GM18907 (cell line): ENCODE results near the gene DBI.
"Not testable (repeated sequence)": the region's sequence is repeated elsewhere in the genome, so short reads cannot be mapped to it uniquely, and the experiment has no call there.

Experiments
- ATAC-seq: cut with Tn5 transposase; IDR thresholded peaks from one replicate; pipeline ENCODE4 v1.9.1; 2021; ENCODE audit warnings: mild to moderate bottlenecking, moderate library complexity; ENCODE audit not compliant: unreplicated experiment

Gene DBI

GRCh38 chr2:119364798-119365197, 2.0 kb upstream of the DBI start:
- no peak for ATAC-seq

- no peak for ATAC-seq
Measured at GRCh38 chr2:119365436-119365835, 1.3 kb upstream of the DBI start.

DNA sequence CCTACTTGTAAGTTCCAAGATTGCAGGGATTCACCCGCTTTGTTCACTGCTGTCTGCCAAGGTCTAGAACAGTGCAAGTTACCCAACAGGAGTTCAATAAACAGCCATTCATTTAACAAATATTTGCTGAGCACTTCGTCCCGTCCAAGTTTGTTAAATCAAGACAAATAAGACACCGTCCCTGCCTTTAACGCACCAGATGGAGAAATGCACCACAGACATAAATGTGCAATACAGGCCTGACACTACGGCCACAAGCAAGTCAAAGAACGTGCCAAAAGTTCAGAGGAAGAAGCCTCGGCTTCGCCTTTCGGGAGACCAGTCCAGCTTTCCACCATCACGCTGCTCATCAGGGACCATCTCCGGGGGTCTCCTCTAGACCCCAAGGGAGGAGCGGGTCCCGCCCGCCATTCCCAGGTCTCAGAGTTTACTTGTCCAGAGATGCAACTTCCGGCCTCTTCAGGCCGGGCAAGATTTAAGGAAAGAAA, 572 bp upstream of the DBI start:
- ATAC-seq = peak; percentile 12

DNA sequence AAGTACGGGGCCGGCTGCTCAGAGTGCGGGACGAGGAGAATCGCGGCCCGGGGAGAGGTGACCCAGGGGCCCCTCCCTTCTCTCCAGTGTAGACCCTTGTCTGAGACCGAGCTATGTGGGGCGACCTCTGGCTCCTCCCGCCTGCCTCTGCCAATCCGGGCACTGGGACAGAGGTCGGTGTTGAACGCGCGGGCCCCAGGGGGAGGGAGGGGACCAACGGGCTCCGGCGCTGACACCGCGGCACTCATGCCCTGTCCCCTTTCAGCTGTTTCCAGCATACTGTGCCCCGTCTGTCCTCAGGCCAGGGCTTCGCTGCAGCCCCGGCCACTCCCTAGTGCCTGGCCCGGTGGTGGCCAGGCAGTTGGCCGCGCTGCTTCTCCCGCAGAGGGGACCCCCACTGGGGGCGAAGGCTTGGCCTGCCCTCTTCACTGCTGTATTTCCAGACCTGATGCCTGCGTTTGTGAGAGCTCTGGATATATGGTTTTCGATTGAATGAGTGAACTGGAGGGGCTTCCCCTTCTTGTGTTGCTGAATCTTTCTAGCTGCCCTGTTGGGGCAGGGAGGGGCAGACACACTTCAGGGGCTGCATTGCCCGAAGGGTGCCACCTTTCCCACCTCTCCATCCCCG, 809 bp downstream of the DBI start:
- peak; percentile 43 for ATAC-seq

GRCh38 chr2:119369845-119370244, 3.1 kb downstream of the DBI start:
- no peak for ATAC-seq

GRCh38 chr2:119371111-119371510, 4.3 kb downstream of the DBI start:
- no peak for ATAC-seq

DNA sequence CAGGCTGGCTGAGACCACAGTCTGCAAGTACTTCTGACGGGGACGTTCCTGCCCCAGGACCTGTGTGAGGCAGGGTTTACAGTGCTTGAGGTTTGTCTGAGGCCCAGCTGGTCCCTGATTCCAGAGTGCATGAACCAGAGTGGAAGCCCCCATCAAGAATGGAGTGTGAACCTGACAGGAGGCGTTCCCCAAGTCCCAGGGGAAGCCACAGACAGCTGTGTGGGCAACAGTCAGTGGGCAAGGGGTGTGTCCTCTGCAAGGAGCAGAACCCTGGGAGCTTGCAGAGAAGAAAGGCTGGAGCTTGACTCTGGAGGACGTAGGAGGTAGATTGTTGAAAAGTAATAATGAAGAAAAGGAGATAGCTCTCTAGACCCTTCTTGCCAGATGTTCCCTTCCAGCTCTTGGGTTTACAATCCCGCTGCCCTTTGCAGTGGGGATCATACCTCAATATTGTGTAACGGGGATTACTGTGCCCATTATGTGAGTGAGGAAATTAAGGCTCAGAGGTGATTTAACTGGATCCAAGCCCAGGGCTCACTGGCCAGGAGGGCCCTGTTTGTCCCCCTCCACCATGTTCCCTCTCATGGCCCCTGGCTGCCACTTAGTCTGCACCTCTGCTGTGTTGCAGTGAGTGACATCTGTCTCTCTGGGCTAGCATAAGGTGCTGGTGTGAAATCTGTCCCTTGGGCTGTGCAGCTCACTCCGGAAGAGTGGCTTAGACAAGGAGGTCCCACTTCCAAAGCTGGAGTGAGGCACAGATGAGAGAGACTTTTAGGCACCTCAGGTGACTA, 6.2 kb downstream of the DBI start:
- no peak for ATAC-seq

GRCh38 chr2:119373907-119374745, 7.3 kb downstream of the DBI start:
- ATAC-seq = not testable (repeated sequence)

- ATAC-seq = not testable (repeated sequence)
Measured at GRCh38 chr2:119376406-119376805, 9.6 kb downstream of the DBI start.

GRCh38 chr2:119376810-119377209, 10.0 kb downstream of the DBI start:
- ATAC-seq = no peak

DNA sequence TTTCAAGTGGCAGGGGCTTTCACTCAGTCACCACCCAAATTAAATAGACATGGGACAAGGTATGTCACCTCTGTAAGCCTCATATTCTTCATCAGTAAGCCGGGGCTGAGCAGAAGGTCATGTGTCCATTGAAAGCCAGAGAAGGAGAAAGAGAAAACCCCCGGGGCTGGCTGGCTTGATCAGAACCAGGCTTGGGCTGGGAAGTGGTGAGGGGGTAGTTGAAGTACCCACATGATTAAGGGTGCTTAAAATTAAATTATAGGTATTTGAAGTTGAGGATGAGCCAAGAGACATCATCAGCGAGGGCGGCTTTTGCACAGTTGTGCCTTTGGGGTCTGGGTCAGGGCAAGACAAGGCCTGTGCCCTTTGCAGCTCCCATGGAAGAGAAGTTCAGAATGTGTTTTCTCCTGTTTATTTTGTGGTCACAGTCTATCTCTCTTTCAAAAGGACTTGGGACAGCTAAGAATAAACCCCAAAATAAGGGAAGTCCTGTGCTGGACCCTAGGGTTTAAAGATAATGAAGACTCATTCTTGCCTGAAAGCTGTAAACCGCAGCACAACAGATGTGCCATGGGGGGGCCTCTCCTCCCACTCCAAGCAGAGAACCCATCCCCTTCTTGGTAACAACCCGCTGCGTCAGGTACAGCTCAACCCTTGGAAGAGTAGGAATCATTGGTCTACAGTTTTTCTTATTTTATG, 10.7 kb downstream of the DBI start:
- no peak for ATAC-seq

DNA sequence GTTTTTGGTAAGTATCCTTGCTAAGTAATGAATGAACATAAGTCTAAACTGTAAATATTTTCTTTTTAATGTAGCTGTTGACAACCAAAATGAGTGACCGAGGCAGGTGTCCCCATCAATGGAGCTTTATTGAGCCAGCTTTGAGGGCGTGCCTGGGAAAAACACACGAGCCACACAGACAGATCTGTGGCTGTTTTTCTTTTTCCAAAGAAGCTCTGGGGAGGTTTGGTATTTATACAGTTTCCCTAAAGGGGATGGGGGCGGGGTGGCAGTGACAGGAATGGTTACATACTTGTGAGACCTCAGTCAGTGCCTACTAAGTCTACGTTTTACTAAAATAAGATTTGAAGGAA, 11.2 kb downstream of the DBI start:
- ATAC-seq = no peak

- ATAC-seq = no peak
Measured at GRCh38 chr2:119378566-119378965, 11.8 kb downstream of the DBI start.

- ATAC-seq = no peak
Measured at GRCh38 chr2:119383410-119384140, 16.8 kb downstream of the DBI start.

DNA sequence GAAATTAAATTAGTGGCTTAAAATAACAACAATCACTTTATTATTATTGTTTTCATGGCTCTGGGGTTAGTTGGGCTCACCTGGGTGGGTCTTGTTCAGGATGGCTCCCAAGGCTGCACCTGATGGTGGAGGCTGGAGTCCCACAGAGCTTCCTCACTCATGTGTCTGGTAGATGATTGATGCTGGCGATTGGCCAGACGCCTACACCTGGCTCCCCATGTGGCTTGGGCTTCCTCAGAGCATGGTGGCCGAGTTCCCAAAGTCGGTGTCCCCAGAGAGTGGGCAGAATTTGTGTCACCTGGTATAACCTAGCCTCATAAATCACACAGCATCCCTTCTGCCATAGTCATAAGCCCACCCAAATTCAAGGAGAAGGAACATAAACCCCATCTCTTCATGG, 18.2 kb downstream of the DBI start:
- no peak for ATAC-seq

DNA sequence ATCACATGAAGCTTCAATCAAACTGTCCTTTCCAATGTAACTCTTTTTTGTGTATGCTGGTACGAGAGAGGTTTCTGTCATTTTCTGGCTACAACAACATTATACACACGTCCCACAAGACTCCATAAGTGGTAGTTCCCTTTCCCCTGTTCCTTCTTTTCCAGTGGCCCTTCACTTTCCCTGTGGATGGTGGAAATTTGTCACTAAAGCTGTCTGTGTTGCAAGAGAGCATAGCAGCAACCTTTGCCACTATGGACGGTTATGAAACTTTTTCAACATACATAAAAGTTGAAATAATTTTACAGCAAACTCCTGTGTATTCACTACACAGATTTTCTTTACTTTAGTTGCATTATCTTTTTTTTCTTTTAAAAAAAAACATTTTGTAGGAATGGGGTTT, 18.7 kb downstream of the DBI start:
- ATAC-seq = no peak

DNA sequence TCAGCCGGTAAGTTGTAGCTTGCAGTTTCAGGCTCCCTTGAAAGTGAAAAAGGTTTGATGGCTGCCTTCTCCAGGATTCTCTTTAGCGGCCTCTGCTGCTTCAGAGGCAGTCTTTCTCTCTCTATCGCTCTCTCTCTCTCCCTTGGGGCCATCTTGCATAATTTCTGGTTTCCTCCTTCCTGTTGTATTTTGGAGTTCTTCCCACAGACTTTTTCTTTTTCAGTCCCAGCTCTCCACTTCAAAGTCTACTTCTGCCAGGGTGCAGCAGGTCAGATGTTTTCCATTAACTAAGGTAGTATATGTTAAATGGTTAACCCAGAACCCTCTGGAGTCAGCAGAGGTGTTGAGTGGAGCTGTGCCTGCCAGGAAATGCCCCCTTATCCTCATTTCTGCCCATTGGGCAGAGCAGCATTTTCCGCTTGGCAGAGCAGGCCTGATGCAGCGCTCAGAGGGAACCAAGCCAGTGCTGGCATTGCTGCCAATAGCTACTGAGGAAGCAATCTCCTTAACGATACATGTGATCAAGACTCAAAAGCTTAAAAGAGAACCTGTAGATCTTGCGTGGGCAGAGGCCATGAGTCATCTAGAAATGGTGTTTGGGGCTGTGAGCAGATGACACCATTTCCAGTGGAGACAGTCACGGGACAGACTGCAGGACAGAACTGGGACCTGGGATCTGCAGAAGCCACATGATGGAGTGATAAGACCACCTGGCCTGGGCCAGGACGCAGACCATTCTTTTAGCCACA, 20.8 kb downstream of the DBI start:
- peak; percentile 80 for ATAC-seq

DNA sequence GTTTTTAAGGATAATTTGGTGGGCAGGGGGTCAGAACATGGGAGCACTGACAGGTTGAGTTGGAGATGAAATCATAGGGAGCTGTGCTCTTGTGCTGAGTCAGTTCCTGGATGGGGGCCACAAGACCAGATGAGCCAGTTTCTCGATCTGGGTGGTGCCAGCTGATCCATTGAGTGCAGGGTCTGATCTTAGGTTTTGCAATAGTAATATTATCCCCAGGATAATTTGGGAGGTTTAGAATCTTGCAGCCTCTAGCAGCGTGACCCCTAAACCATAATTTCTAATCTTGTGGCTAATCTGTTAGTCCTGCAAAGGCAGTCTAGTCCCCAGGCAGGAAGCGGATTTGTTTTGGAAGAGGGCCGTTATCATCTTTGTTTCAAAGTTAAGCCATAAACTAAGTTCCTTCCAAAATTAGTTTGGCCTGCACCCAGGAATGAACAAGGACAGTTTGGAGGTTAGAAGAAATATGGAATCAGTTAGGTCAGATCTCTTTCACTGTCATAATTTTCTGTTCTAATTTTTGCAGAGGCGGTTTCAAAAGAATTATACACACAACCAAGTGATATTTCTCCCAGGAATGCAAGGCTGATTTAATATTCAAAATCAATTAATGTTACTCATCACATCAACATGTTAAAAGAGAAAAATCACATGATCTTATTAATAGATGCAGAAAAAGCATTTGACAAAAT, 23.0 kb downstream of the DBI start:
- no peak for ATAC-seq
